Epithelial cell of proximal tubule (primary cell): ENCODE results near the gene GLS. TPM values are rescaled to one million over a fixed set of nuclear protein-coding genes. Genes with fewer than 3 reads are reported as not detected.

Source experiments
- DNase-seq: peaks from one replicate; pipeline ENCODE4 v3.0.0-alpha.2; 2011; ENCODE audit warnings: low read depth
- H3K4me3 ChIP-seq: 2 replicates; pipeline ENCODE4 v1.5.1; 2011; ENCODE audit warnings: low read depth, mild to moderate bottlenecking, low read length
- total RNA-seq: library from RNA; depleted of rRNA; stranded (reverse); fragments of >200 nt; gene quantifications from 2 replicates; pipeline ENCODE4 v1.2.3, GENCODE V29; 2015
- TF ChIP-seq, protein P1 (sequence below): conservative IDR thresholded peaks from 2 replicates; pipeline ENCODE4 v1.5.1; 2012; ENCODE audit warnings: low read depth, mild to moderate bottlenecking, low read length

Gene GLS
- total RNA-seq, 1 donor from 2014 or later, result 246 TPM

DNA sequence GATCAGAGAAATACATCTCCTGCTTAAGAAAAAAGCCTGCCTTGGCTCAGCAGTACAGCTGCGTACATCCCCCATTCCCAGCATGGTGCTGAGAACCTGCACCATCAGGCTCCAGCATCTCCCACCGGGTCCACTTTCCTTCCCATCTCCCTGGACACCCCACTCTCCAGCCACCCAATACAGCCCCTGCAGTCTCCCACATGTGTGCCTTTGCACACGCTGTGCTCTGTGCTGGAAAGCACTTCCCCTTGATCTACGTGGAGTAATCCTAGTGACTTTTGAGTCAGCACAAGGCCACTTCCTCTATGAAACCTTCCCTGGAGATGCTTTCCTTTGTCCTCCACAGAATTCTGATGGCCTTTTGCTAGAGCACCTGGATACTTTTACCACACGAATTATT lies 116.3 kb downstream of the GLS start:
- no peak for DNase-seq
- TF ChIP-seq, protein P1, sequence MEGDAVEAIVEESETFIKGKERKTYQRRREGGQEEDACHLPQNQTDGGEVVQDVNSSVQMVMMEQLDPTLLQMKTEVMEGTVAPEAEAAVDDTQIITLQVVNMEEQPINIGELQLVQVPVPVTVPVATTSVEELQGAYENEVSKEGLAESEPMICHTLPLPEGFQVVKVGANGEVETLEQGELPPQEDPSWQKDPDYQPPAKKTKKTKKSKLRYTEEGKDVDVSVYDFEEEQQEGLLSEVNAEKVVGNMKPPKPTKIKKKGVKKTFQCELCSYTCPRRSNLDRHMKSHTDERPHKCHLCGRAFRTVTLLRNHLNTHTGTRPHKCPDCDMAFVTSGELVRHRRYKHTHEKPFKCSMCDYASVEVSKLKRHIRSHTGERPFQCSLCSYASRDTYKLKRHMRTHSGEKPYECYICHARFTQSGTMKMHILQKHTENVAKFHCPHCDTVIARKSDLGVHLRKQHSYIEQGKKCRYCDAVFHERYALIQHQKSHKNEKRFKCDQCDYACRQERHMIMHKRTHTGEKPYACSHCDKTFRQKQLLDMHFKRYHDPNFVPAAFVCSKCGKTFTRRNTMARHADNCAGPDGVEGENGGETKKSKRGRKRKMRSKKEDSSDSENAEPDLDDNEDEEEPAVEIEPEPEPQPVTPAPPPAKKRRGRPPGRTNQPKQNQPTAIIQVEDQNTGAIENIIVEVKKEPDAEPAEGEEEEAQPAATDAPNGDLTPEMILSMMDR, result no peak
- no peak overlapping the region for H3K4me3 ChIP-seq

DNA sequence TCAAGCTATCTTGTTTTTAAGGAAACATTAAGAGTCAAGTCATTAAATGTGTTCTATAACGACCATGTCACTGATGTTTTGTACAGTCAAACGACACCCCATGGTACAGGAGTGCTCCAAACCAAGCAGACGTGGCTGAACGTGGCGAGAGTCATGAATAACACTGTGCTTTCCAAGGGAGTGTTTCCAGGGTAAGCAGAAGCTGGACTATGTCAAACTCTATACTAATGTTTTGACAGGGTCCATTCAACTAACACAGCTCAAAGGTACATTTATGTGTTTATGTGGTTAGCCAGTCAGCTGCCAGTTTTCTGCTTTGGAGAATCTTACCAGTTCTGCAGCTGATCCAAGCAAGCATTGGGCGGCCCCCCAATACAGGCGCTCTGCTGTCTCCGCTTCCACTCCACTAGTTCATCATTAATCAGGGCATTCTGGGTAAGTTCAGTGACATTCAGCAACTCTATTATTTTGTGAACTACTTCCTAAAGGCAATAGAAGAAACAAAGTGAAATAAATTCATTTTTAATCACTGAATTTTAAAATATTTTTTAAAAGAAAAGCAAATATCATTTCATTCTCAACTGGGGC lies 117.0 kb downstream of the GLS start:
- no peak for DNase-seq
- TF ChIP-seq, protein P1, result no peak
- no peak overlapping the region for H3K4me3 ChIP-seq

DNA sequence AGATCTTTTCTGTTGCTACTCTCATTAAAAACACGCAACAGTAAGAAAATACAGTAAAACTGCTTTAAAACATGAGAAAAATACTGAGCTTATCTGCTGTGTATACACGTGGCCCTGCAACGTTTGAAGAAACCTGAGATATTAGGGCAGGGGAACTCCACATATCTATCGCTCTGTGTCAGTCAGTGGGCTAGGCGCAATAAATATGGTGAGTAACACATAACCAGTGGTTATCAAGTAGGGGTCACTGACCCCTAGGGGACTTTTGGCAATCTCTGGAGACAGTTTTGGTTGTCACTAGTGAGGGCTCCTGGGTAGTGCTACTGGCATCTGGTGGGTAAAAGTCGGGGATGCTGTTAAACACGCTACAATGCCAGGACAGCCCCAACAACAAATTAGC lies 118.4 kb downstream of the GLS start:
- DNase-seq, result no peak
- H3K4me3 ChIP-seq, result no peak overlapping the region
- TF ChIP-seq, protein P1, result no peak

DNA sequence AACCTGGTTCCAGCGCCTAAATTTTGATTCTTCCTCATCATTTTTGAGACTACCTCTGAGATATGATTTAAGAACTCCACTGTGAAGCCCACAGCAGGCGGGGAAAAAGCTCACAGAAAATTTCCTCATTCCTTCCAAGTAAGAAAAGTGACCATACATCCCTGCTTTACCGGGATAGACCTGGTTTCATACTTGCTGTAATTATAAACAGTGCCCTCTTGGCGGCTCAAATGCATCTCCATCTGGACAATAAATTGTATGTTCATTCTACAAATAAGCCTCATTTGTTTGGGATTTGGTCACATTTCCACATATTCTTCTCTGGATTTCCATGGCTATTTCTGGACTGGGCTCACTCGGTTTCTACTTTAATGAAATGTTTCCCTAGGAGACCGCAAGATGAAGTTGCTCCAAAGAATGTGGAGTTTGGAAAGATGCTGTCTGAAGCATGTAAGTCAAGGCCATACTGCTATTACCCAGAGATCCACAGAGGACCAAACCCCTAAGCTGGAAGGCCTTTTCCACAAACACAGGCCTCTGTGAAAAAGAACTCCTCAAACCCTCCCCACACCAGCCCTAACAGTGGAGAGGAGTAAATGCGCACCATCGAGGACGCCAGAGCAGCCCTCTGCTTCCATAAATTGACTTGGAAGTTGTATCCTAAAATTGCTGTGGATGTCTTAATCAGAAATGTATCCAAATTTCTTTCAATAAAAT lies 119.5 kb downstream of the GLS start:
- no peak overlapping the region for H3K4me3 ChIP-seq
- no peak for DNase-seq
- TF ChIP-seq, protein P1, result no peak

DNA sequence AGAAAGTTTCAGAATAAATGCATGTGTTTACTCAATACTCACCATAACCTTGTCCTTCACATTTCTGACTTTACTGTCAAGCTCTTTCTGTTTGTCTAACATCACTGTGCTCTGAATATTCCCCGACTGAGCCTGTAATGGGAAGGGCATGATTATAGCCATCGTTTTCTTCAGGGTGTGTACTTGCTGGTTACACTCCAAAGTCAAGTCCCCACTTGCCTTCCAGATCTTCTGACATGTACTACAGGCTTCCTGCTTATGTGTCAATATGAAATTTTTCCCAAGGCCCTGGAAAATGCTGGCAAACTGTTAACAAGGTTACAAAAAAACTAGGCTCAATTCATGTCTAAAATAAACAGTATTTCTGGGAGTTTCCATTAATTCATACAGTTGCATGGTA lies 120.4 kb downstream of the GLS start:
- DNase-seq, result no peak
- TF ChIP-seq, protein P1, result no peak
- H3K4me3 ChIP-seq, result no peak overlapping the region

DNA sequence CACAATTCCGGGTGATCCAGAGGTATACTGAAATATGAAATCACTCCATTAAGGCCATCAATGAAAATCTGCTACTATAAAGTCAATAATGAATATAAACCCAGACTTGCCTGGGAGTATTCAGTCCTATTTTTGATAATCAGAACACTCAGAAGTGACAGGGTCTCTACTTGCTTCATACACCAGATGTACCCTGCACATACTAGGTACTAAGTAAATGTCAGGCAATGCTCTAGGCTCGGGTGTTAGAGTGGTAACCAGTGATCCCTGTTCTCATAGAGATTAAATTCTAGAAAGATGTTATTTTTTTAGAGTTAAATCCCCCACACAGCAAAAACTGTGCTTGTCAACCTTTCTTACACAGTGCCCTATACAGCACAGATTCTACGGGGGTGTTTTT lies 121.0 kb downstream of the GLS start:
- TF ChIP-seq, protein P1, result no peak
- DNase-seq, result no peak
- no peak overlapping the region for H3K4me3 ChIP-seq
